SK-N-SH (cell line): ENCODE results near the gene PARVG. TPM values are rescaled to one million over a fixed set of nuclear protein-coding genes. Genes with fewer than 3 reads are reported as not detected.

Source experiments
- CTCF ChIA-PET: fragments of 300-600, 350-600 bp; formaldehyde crosslinking; extraction: SDS; loops from one replicate; lab custom pipeline; 2021; lab: Yijun Ruan, JAX
- POLR2A ChIA-PET: fragments of 350-600 bp; sonication (Branson Sonifier 250); formaldehyde crosslinking; extraction: SDS; loops from one replicate; lab custom pipeline; 2020; ENCODE audit warnings: antibody characterized with exemption, inconsistent platforms; lab: Yijun Ruan, JAX
- DNase-seq: peaks from one replicate; pipeline ENCODE4 v3.0.0; 2012
- H2AFZ ChIP-seq: fragments of 200-600 bp; sonication (generic); 2 replicates; pipeline ENCODE4 v1.8.1; 2016; ENCODE audit warnings: antibody characterized with exemption, mild to moderate bottlenecking, low read depth
- H3F3A ChIP-seq: fragments of 200-600 bp; sonication (generic); replicated peaks from 2 replicates; pipeline ENCODE3; 2016; ENCODE audit warnings: antibody characterized with exemption, mild to moderate bottlenecking; ENCODE audit not compliant: insufficient read depth
- H3K27ac ChIP-seq, 2 experiments: fragments of 200-500 bp in 1 of 2; fragments of 200-600 bp in 1 of 2; sonication (Bioruptor generic) in 1 of 2; sonication (generic), shearing (Covaris generic) in 1 of 2; 2 replicates each; pipeline versions ENCODE4 v1.5.1 to v1.6.1; 2014 to 2016; ENCODE audit warnings: low read depth in 2 of 2, inconsistent platforms in 1 of 2, low read length in 1 of 2, mild to moderate bottlenecking in 1 of 2, mixed read lengths in 1 of 2
- H3K27me3 ChIP-seq: fragments of 200-600 bp; sonication (generic), shearing (Covaris generic); 2 replicates; pipeline ENCODE4 v1.6.1; 2016; ENCODE audit warnings: mixed run types; ENCODE audit not compliant: insufficient read depth
- H3K36me3 ChIP-seq, 2 experiments: fragments of 200-500 bp in 1 of 2; fragments of 200-600 bp in 1 of 2; sonication (Bioruptor generic) in 1 of 2; sonication (generic) in 1 of 2; replicated peaks in 1 of 2; 2 replicates each; pipeline versions ENCODE3 to v1.5.1; 2014 to 2016; ENCODE audit warnings: low read length in 1 of 2, mild to moderate bottlenecking in 1 of 2; ENCODE audit not compliant: insufficient read depth in 2 of 2, control insufficient read depth in 1 of 2
- H3K4me1 ChIP-seq, 2 experiments: fragments of 200-500 bp in 1 of 2; fragments of 200-600 bp in 1 of 2; sonication (Bioruptor generic) in 1 of 2; sonication (generic), shearing (Covaris generic) in 1 of 2; 2 replicates each; pipeline versions ENCODE4 v1.5.1 to v1.6.1; 2014 to 2016; ENCODE audit warnings: low read depth in 1 of 2, low read length in 1 of 2, mixed run types in 1 of 2; ENCODE audit not compliant: insufficient read depth in 2 of 2, control insufficient read depth in 1 of 2
- H3K4me2 ChIP-seq: fragments of 200-600 bp; sonication (generic), shearing (Covaris generic); 2 replicates; pipeline ENCODE4 v1.6.1; 2017; ENCODE audit warnings: mixed run types
- H3K4me3 ChIP-seq, 2 experiments: fragments of 200-500 bp in 1 of 2; fragments of 200-600 bp in 1 of 2; sonication (Bioruptor generic) in 1 of 2; sonication (generic), shearing (Covaris generic) in 1 of 2; 2 replicates each; pipeline versions ENCODE4 v1.5.1 to v1.8.1; 2014 to 2016; ENCODE audit warnings: low read depth in 2 of 2, inconsistent platforms in 1 of 2, low read length in 1 of 2, mild to moderate bottlenecking in 1 of 2, mixed read lengths in 1 of 2, moderate library complexity in 1 of 2
- H3K79me2 ChIP-seq: fragments of 200-600 bp; sonication (generic); 2 replicates; pipeline ENCODE4 v1.8.1; 2017; ENCODE audit warnings: mild to moderate bottlenecking; ENCODE audit not compliant: insufficient read depth
- H3K9ac ChIP-seq: fragments of 200-600 bp; sonication (generic); 2 replicates; pipeline ENCODE4 v1.6.1; 2017; ENCODE audit warnings: mixed run types
- H3K9me2 ChIP-seq: fragments of 200-600 bp; sonication (generic); 2 replicates; pipeline ENCODE4 v1.6.1; 2017; ENCODE audit warnings: mixed run types
- H3K9me3 ChIP-seq: fragments of 200-600 bp; sonication (generic); 2 replicates; pipeline ENCODE4 v1.6.1; 2017; ENCODE audit warnings: mixed run types, mild to moderate bottlenecking, moderate library complexity
- H4K20me1 ChIP-seq: fragments of 200-600 bp; sonication (generic); 2 replicates; pipeline ENCODE4 v1.6.1; 2017; ENCODE audit warnings: mild to moderate bottlenecking, mixed run types; ENCODE audit not compliant: insufficient read depth
- MAX ChIP-seq: IDR thresholded peaks from 2 replicates; pipeline ENCODE4 v1.4.0; 2012; ENCODE audit warnings: low read depth
- MXI1 ChIP-seq: IDR thresholded peaks from 2 replicates; pipeline ENCODE4 v1.6.1; 2012; ENCODE audit warnings: mild to moderate bottlenecking, low read depth, low read length, improper control_type of control experiment
- NRF1 ChIP-seq: IDR thresholded peaks from 2 replicates; pipeline ENCODE4 v1.6.1; 2012; ENCODE audit warnings: low read depth, mild to moderate bottlenecking, low read length
- RFX5 ChIP-seq: IDR thresholded peaks from 2 replicates; pipeline ENCODE4 v1.6.1; 2012; ENCODE audit warnings: mild to moderate bottlenecking, improper control_type of control experiment, low read length
- SMC3 ChIP-seq: IDR thresholded peaks from 2 replicates; pipeline ENCODE4 v1.6.1; 2012; ENCODE audit warnings: low read depth, low read length, improper control_type of control experiment
- USF2 ChIP-seq: fragments of 150-350 bp; IDR thresholded peaks from 2 replicates; pipeline ENCODE4 v1.6.1; 2017; ENCODE audit warnings: antibody characterized with exemption, low read length, low read depth, borderline replicate concordance
- ZBTB33 ChIP-seq: IDR thresholded peaks from 2 replicates; pipeline ENCODE4 v1.4.0; 2012; ENCODE audit warnings: low read depth, borderline replicate concordance
- WGBS: methylation state at CpG from one replicate; pipeline ENCODE4 v1.1.6; 2017; ENCODE audit warnings: low lambda C conversion rate; 5-methylcytosine and 5-hydroxymethylcytosine counted together
- polyA plus RNA-seq, 3 experiments: library from polyadenylated mRNA; depleted of rRNA; stranded (reverse); fragments of >200 nt; gene quantifications; 2 replicates each; pipeline ENCODE4 v1.2.3, GENCODE V29; 2012

Gene PARVG
- polyA plus RNA-seq, 1 of the 3 experiments (the other 2 are of a cell fraction), result 0.05 TPM

GRCh38 chr22:44131989-44132685 is 48.6 kb upstream of the PARVG start:
- Histone ChIP-seq H3K9me2 (no peaks in the 10 kb centered on the region), H3K9ac (no peak overlapping the region), H3K27ac (no peak overlapping the region), H3F3A (no peaks in the 10 kb centered on the region), H2AFZ (no peak overlapping the region), H3K79me2 (no peaks in the 10 kb centered on the region), H3K4me2 (no peak overlapping the region), H4K20me1 (no peaks in the 10 kb centered on the region), H3K4me1 (peaks cover 0 to 11% of the 10 kb centered on the region in 2 experiments; a peak in 1 of 4 replicates), H3K4me3 (no peak overlapping the region), H3K36me3 (peaks cover 5 to 11% of the 10 kb centered on the region in 2 experiments), H3K9me3 (no peaks in the 10 kb centered on the region; the same call in 1 of the 2 replicates), H3K27me3 (no peaks in the 10 kb centered on the region)
- ChIA-PET CTCF (interaction anchor here (1.5 kb wide), 1 partner anchor 51 kb away, joined by 3 read pairs; no protein-coding TSS in a partner anchor), POLR2A (no interaction called here)
- WGBS, result 93% methylated on average over 9 of the region's 13 CpGs
- no peak for TF ChIP-seq SMC3
- no peak for TF ChIP-seq RFX5
- TF ChIP-seq ZBTB33, result no peak
- DNase-seq, result no peak

GRCh38 chr22:44132724-44133123 is 48.0 kb upstream of the PARVG start:
- Histone ChIP-seq H3K4me2 (no peak overlapping the region), H3K27ac (no peak overlapping the region)

GRCh38 chr22:44133161-44133560 is 47.6 kb upstream of the PARVG start:
- H3K4me1 ChIP-seq, result peaks cover 0 to 11% of the 10 kb centered on the region in 2 experiments; a peak in 1 of 4 replicates
- 91% methylated on average over 6 of the region's 6 CpGs for WGBS
- TF ChIP-seq RFX5 (no peak), MXI1 (no peak), SMC3 (no peak), USF2 (no peak), NRF1 (no peak)
- TF ChIP-seq, all 33 proteins: peak for 0
- no peaks in the 10 kb centered on the region for H3F3A ChIP-seq
- H3K9me2 ChIP-seq, result no peaks in the 10 kb centered on the region
- H3K9ac ChIP-seq, result no peak overlapping the region
- H3K79me2 ChIP-seq, result no peaks in the 10 kb centered on the region
- H3K27ac ChIP-seq, result no peak overlapping the region
- no peaks in the 10 kb centered on the region for H4K20me1 ChIP-seq
- H3K36me3 ChIP-seq, result peaks cover 6 to 14% of the 10 kb centered on the region in 2 experiments
- ChIA-PET CTCF (no interaction called here), POLR2A (no interaction called here)
- H3K4me2 ChIP-seq, result no peak overlapping the region
- H3K9me3 ChIP-seq, result no peaks in the 10 kb centered on the region; the same call in 1 of the 2 replicates
- no peak overlapping the region for H2AFZ ChIP-seq
- no peaks in the 10 kb centered on the region for H3K27me3 ChIP-seq
- no peak for DNase-seq
- H3K4me3 ChIP-seq, result no peak overlapping the region

More at GRCh38 chr22:44132724-44133123, 48.0 kb upstream of the PARVG start:
- Histone ChIP-seq H3K9me3 (no peaks in the 10 kb centered on the region; the same call in 1 of the 2 replicates), H3K9me2 (no peaks in the 10 kb centered on the region), H3K4me1 (peaks cover 0 to 11% of the 10 kb centered on the region in 2 experiments; a peak in 1 of 4 replicates), H3F3A (no peaks in the 10 kb centered on the region), H3K27me3 (no peaks in the 10 kb centered on the region), H3K36me3 (peaks cover 6 to 14% of the 10 kb centered on the region in 2 experiments), H3K4me3 (no peak overlapping the region), H3K79me2 (no peaks in the 10 kb centered on the region), H2AFZ (no peak overlapping the region), H3K9ac (no peak overlapping the region), H4K20me1 (no peaks in the 10 kb centered on the region)
- POLR2A ChIA-PET, result no interaction called here
- TF ChIP-seq NRF1, result no peak
- TF ChIP-seq SMC3, result no peak
- TF ChIP-seq MAX, result no peak
- CTCF ChIA-PET, result no interaction called here
- no peak for DNase-seq
- WGBS, result 91% methylated on average over 12 of the region's 12 CpGs
